HG03469 (cell line): ENCODE results near the gene KY.

Experiments
- ATAC-seq: cut with Tn5 transposase; IDR thresholded peaks from one replicate; pipeline ENCODE4 v1.9.1; 2021; ENCODE audit warnings: mild to moderate bottlenecking, moderate library complexity, moderate number of reproducible peaks; ENCODE audit not compliant: unreplicated experiment

Gene KY

GRCh38 chr3:134559591-134559990 is 91.2 kb downstream of the KY start:
- ATAC-seq = no peak
